Ectodermal cell (in vitro differentiated cells): ENCODE data around the gene PPFIBP2.

ENCODE experiments used
- H3K27ac ChIP-seq: 2 replicates; pipeline ENCODE4 v1.7.0; 2013; ENCODE audit warnings: mild to moderate bottlenecking, low read depth, low read length; ENCODE audit not compliant: insufficient read depth, poor library complexity, severe bottlenecking
- H3K27me3 ChIP-seq: 2 replicates; pipeline ENCODE4 v1.7.0; 2013; ENCODE audit warnings: mild to moderate bottlenecking, low read length; ENCODE audit not compliant: insufficient read depth, control insufficient read depth, poor library complexity, severe bottlenecking
- H3K36me3 ChIP-seq: one replicate; pipeline ENCODE4 v1.7.0; 2013; ENCODE audit warnings: low read length; ENCODE audit not compliant: control insufficient read depth, insufficient read depth
- H3K4me1 ChIP-seq: one replicate; pipeline ENCODE4 v1.7.0; 2013; ENCODE audit warnings: low read length; ENCODE audit not compliant: control insufficient read depth, insufficient read depth
- H3K4me3 ChIP-seq: 2 replicates; pipeline ENCODE4 v1.7.0; 2013; ENCODE audit warnings: low read depth, low read length, control low read depth; ENCODE audit not compliant: insufficient read depth
- H3K9me3 ChIP-seq: 2 replicates; pipeline ENCODE4 v1.7.0; 2013; ENCODE audit warnings: mild to moderate bottlenecking, low read length, moderate library complexity; ENCODE audit not compliant: control insufficient read depth
- WGBS, 2 experiments: methylation state at CpG; one replicate each; pipeline ENCODE4 v1.1.7; 2013; ENCODE audit warnings: missing lambda C conversion rate in 2 of 2; 5-methylcytosine and 5-hydroxymethylcytosine counted together

The PPFIBP2 gene

DNA sequence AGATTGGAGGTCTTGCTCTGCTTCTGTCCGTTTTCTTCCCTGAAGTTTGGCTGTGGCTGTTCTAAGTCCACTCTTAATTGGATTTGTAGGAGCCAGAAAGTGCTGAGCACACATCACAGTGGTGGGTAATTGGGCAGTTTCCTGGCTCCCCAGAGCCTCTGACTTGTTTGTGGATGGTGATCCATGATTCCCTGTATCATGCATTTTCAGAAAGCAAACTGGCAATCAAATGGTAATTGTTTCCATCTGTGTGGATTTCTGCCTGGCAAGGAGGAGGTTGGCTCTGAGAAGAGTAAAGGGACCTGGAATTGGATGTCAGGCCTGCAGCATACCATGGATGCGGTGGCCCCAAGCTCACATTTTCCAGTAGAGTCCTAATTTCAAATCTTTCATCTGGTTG is 49.5 kb downstream of the PPFIBP2 start:
- H3K27ac ChIP-seq, result no peak overlapping the region
- H3K27me3 ChIP-seq, result no peaks in the 10 kb centered on the region
- H3K4me3 ChIP-seq, result no peak overlapping the region
- WGBS, 2 experiments, result 80 to 83% methylated on average over 2 of the region's 2 CpGs
- H3K36me3 ChIP-seq, result no peaks in the 10 kb centered on the region
- no peaks in the 10 kb centered on the region for H3K4me1 ChIP-seq
- no peaks in the 10 kb centered on the region for H3K9me3 ChIP-seq

DNA sequence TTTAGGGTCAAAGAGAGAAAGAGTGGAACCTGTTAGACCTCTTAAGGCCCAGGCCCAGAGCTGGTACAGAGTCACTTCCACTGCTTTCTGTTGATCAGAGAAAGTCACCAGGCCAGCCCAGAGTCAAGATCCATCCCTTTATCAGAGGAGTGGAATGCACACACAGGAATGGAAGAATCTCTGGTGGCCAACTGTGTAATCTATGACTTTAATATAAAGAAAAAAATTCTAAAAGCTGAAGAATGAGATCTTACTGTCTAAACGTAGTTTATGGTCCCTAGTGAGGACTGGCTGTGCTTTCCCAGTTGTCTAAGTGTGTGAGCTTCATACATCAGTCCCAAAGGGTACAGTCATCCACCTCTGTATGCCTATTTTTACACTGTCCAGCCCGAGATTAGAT is 51.0 kb downstream of the PPFIBP2 start:
- Histone ChIP-seq H3K36me3 (no peaks in the 10 kb centered on the region), H3K27ac (no peak overlapping the region), H3K27me3 (no peaks in the 10 kb centered on the region), H3K9me3 (no peaks in the 10 kb centered on the region), H3K4me3 (no peak overlapping the region), H3K4me1 (no peaks in the 10 kb centered on the region)
- WGBS, 2 experiments, result 85 to 92% methylated on average over 2 of the region's 2 CpGs

- no peaks in the 10 kb centered on the region for H3K4me1 ChIP-seq
- no peak overlapping the region for H3K4me3 ChIP-seq
- no peak overlapping the region for H3K27ac ChIP-seq
- H3K36me3 ChIP-seq, result no peaks in the 10 kb centered on the region
- H3K9me3 ChIP-seq, result no peaks in the 10 kb centered on the region
- 94 to 100% methylated on average over 1 of the region's 1 CpG for WGBS, 2 experiments
- H3K27me3 ChIP-seq, result no peaks in the 10 kb centered on the region
Observed at GRCh38 chr11:7567311-7567710, 53.5 kb downstream of the PPFIBP2 start.

GRCh38 chr11:7569044-7569443 is 55.2 kb downstream of the PPFIBP2 start:
- Histone ChIP-seq H3K4me1 (peaks cover 4% of the 10 kb centered on the region), H3K9me3 (no peaks in the 10 kb centered on the region), H3K4me3 (no peak overlapping the region), H3K27ac (no peak overlapping the region), H3K27me3 (no peaks in the 10 kb centered on the region), H3K36me3 (no peaks in the 10 kb centered on the region)
- WGBS, 2 experiments, result 91 to 98% methylated on average over 1 of the region's 1 CpG

GRCh38 chr11:7570241-7570640 is 56.4 kb downstream of the PPFIBP2 start:
- no peaks in the 10 kb centered on the region for H3K36me3 ChIP-seq
- peaks cover 15% of the 10 kb centered on the region for H3K4me1 ChIP-seq
- no peaks in the 10 kb centered on the region for H3K27me3 ChIP-seq
- WGBS, 2 experiments, result 88 to 89% methylated on average over 2 of the region's 2 CpGs
- H3K9me3 ChIP-seq, result no peaks in the 10 kb centered on the region
- H3K27ac ChIP-seq, result no peak overlapping the region
- H3K4me3 ChIP-seq, result no peak overlapping the region

DNA sequence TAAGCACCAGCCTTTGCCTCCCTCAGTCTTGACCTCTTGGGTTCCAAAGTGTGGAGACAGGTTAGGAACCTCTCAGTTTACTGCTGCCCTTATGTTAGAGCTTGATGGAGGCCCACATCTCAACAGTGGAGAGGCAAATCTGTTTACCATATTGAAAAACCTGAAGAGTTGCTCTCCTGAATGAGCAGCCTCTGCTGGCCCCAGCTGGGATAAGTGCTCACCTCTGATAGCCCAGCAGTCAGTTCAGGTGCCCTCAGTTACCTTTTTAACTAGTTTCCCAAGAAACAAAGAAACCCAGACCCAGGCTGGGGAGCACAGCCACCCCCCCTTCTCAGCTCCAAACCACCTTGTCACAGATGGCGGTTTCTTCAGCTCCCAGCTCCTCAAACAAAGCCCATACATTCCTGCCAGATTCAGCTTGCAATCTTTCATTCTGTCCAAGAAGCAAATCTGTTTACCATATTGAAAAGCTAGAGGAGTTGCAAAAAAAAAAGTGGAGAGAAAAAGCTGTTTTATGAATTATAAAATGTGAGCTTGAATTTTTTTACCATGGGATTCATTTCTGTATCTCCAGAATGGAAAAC is 57.2 kb downstream of the PPFIBP2 start:
- Histone ChIP-seq H3K4me3 (no peak overlapping the region), H3K27me3 (no peaks in the 10 kb centered on the region), H3K36me3 (no peaks in the 10 kb centered on the region), H3K9me3 (no peaks in the 10 kb centered on the region), H3K27ac (no peak overlapping the region), H3K4me1 (peaks cover 23% of the 10 kb centered on the region)
- 84 to 85% methylated on average over 1 of the region's 1 CpG for WGBS, 2 experiments

- Histone ChIP-seq H3K4me1 (peaks cover 28% of the 10 kb centered on the region), H3K4me3 (no peak overlapping the region), H3K27ac (no peak overlapping the region), H3K9me3 (no peaks in the 10 kb centered on the region), H3K27me3 (no peaks in the 10 kb centered on the region), H3K36me3 (no peaks in the 10 kb centered on the region)
- WGBS, 2 experiments, result 15 to 20% methylated on average over 4 of the region's 4 CpGs
Observed at GRCh38 chr11:7571640-7572000, 57.8 kb downstream of the PPFIBP2 start.

DNA sequence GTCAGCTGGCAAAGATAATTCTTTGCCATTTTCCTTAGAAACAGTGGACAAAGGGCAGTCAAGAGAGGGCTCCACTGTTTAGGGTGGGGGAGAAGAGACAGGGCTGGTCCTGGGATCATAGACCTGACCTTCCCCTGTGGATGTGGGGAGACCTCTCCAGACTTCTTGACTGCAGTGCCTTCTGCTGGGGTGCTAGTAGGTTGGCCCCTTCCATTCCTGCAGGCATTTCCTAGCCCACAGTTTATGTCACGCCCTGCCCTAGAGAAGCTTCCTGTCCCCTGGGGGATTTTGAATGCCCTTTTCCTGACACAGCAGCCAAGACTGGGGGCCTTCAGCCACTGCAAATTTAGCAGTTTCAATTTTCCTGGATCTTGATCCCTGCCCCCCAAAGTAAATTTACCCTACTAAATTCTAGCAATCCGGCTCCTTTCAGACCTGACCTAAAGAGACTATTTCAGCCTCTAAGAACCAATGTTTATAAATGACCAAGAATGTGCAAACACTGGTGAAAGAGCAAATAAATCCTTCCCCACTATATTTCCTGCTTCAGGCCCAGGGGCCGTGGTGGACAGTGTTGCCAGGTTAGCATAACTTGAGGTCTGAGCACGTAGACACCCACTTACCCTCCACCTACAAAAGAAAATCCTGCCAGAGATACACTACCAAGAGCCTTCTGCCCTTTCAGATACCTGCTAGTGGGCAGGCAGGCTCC is 58.4 kb downstream of the PPFIBP2 start:
- H3K4me1 ChIP-seq, result peaks cover 34% of the 10 kb centered on the region
- no peaks in the 10 kb centered on the region for H3K27me3 ChIP-seq
- WGBS, 2 experiments, result 87 to 88% methylated on average over 4 of the region's 4 CpGs
- no peak overlapping the region for H3K27ac ChIP-seq
- no peaks in the 10 kb centered on the region for H3K36me3 ChIP-seq
- H3K4me3 ChIP-seq, result no peak overlapping the region
- H3K9me3 ChIP-seq, result no peaks in the 10 kb centered on the region

- Histone ChIP-seq H3K4me3 (no peak overlapping the region), H3K9me3 (no peaks in the 10 kb centered on the region), H3K36me3 (no peaks in the 10 kb centered on the region), H3K27me3 (no peaks in the 10 kb centered on the region), H3K4me1 (peaks cover 43% of the 10 kb centered on the region), H3K27ac (no peak overlapping the region)
Observed at GRCh38 chr11:7573193-7573557, 59.4 kb downstream of the PPFIBP2 start.

- peaks cover 48% of the 10 kb centered on the region for H3K4me1 ChIP-seq
- 85 to 90% methylated on average over 9 of the region's 9 CpGs for WGBS, 2 experiments
- no peaks in the 10 kb centered on the region for H3K27me3 ChIP-seq
- no peak overlapping the region for H3K27ac ChIP-seq
- H3K9me3 ChIP-seq, result no peaks in the 10 kb centered on the region
- no peaks in the 10 kb centered on the region for H3K36me3 ChIP-seq
- H3K4me3 ChIP-seq, result no peak overlapping the region
Observed at GRCh38 chr11:7573558-7574296, 59.9 kb downstream of the PPFIBP2 start.
